Muscle of back (tissue), 11 donors: ENCODE results near the gene FHIP1A. TPM values are rescaled to one million over a fixed set of nuclear protein-coding genes. Genes with fewer than 3 reads are reported as not detected.

Experiments
- DNase-seq, 3 donors: peaks; one replicate each; pipeline versions ENCODE4 v3.0.0 to v3.0.0-alpha.2; 2013
- polyA plus RNA-seq, 10 donors: library from polyadenylated mRNA; unstranded; fragments of 120-200 nt; gene quantifications; one replicate each; pipeline ENCODE4 v1.2.1, GENCODE V29; 2013; ENCODE audit not compliant: insufficient read length in 10 of 10

Gene FHIP1A
- polyA plus RNA-seq, 10 donors: 4.8 to 12.4 (median 7.5) TPM

GRCh38 chr4:151417766-151418376 lies 8.9 kb downstream of the FHIP1A start:
- no peak for DNase-seq

GRCh38 chr4:151418385-151418784 lies 9.4 kb downstream of the FHIP1A start:
- DNase-seq: peak in 1 of 3 donors; percentile 67

- no peak for DNase-seq
Measured at GRCh38 chr4:151418856-151419255, 9.9 kb downstream of the FHIP1A start.

- DNase-seq: no peak
Measured at GRCh38 chr4:151420250-151420807, 11.4 kb downstream of the FHIP1A start.

GRCh38 chr4:151422854-151423253 lies 13.9 kb downstream of the FHIP1A start:
- no peak for DNase-seq

- DNase-seq: no peak
Measured at GRCh38 chr4:151426513-151426912, 17.5 kb downstream of the FHIP1A start.

- no peak for DNase-seq
Measured at GRCh38 chr4:151427266-151427665, 18.3 kb downstream of the FHIP1A start.

GRCh38 chr4:151428346-151428745 lies 19.4 kb downstream of the FHIP1A start:
- DNase-seq: no peak

- DNase-seq: no peak
Measured at GRCh38 chr4:151429957-151430570, 21.1 kb downstream of the FHIP1A start.

GRCh38 chr4:151430740-151431457 lies 21.9 kb downstream of the FHIP1A start:
- no peak for DNase-seq

GRCh38 chr4:151431728-151432127 lies 22.8 kb downstream of the FHIP1A start:
- DNase-seq: no peak

GRCh38 chr4:151432654-151433053 lies 23.7 kb downstream of the FHIP1A start:
- no peak for DNase-seq

- no peak for DNase-seq
Measured at GRCh38 chr4:151434183-151434860, 25.3 kb downstream of the FHIP1A start.

- DNase-seq: peak in 2 of 3 donors; percentile 6 to 21
Measured at GRCh38 chr4:151436093-151436518, 27.1 kb downstream of the FHIP1A start.

GRCh38 chr4:151437505-151437904 lies 28.5 kb downstream of the FHIP1A start:
- DNase-seq: no peak

- DNase-seq: no peak
Measured at GRCh38 chr4:151438154-151438553, 29.2 kb downstream of the FHIP1A start.

- no peak for DNase-seq
Measured at GRCh38 chr4:151439320-151439719, 30.3 kb downstream of the FHIP1A start.

GRCh38 chr4:151442002-151442401 lies 33.0 kb downstream of the FHIP1A start:
- no peak for DNase-seq

- no peak for DNase-seq
Measured at GRCh38 chr4:151443247-151443646, 34.3 kb downstream of the FHIP1A start.

- no peak for DNase-seq
Measured at GRCh38 chr4:151443752-151444151, 34.8 kb downstream of the FHIP1A start.

GRCh38 chr4:151446208-151446607 lies 37.2 kb downstream of the FHIP1A start:
- no peak for DNase-seq

GRCh38 chr4:151454513-151454912 lies 45.5 kb downstream of the FHIP1A start:
- no peak for DNase-seq
